DND-41 (cell line): ENCODE data around the gene BMPER.

Source experiments
- CTCF ChIP-seq: IDR thresholded peaks from 2 replicates; pipeline ENCODE4 v1.5.1; 2012; ENCODE audit warnings: borderline replicate concordance, low read length, moderate library complexity, mild to moderate bottlenecking; ENCODE audit not compliant: poor library complexity, severe bottlenecking; ENCODE audit errors: extremely low read depth
- EZH2 ChIP-seq: IDR thresholded peaks from 3 replicates; pipeline ENCODE4 v1.6.1; 2012; ENCODE audit warnings: borderline replicate concordance, low read depth, mild to moderate bottlenecking, moderate library complexity, low read length, inconsistent platforms; ENCODE audit not compliant: severe bottlenecking

- TF ChIP-seq CTCF (no peak), EZH2 (no peak)
Measured at GRCh38 chr7:34034728-34035127, 129.4 kb downstream of the BMPER start.
